GM12878 (cell line): ENCODE measurements around the gene CHRM2.

Experiments
- IKZF2 ChIP-seq, 2 experiments: fragments of 450-650 bp; IDR thresholded peaks; 2 replicates each; pipeline ENCODE4 v1.6.1; 2017; ENCODE audit warnings: mild to moderate bottlenecking in 2 of 2, moderate library complexity in 2 of 2
- TF ChIP-seq, protein P1 (sequence below), 3 experiments: IDR thresholded peaks in 2 of 3; conservative IDR thresholded peaks in 1 of 3; 2 replicates each; pipeline ENCODE4 v1.5.1; 2011; ENCODE audit warnings: low read depth in 3 of 3, low read length in 3 of 3, mild to moderate bottlenecking in 3 of 3, control low read depth in 2 of 3, moderate library complexity in 2 of 3, inconsistent platforms in 1 of 3, mixed read lengths in 1 of 3; ENCODE audit not compliant: control insufficient read depth in 2 of 3, insufficient read depth in 1 of 3; ENCODE audit errors: extremely low read depth in 1 of 3

DNA sequence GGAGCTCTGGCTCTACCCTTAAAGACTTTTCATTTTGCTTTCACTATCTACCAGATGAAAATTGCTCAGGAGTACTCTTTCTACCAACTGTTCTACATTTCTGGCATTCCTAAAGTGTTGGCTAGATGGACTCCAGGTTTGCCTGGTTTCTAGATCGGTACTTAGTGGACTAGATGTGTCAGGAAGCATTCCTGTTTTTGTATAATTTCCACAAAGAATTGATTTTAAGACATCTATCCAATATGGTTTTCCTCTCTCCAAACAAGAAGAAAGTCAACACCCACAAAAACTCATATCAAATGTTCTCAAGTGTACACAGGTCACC lies 157.7 kb downstream of the CHRM2 start:
- TF ChIP-seq IKZF2 (IDR thresholded peaks at IDR 0.05), result no peak
- TF ChIP-seq, protein P1, sequence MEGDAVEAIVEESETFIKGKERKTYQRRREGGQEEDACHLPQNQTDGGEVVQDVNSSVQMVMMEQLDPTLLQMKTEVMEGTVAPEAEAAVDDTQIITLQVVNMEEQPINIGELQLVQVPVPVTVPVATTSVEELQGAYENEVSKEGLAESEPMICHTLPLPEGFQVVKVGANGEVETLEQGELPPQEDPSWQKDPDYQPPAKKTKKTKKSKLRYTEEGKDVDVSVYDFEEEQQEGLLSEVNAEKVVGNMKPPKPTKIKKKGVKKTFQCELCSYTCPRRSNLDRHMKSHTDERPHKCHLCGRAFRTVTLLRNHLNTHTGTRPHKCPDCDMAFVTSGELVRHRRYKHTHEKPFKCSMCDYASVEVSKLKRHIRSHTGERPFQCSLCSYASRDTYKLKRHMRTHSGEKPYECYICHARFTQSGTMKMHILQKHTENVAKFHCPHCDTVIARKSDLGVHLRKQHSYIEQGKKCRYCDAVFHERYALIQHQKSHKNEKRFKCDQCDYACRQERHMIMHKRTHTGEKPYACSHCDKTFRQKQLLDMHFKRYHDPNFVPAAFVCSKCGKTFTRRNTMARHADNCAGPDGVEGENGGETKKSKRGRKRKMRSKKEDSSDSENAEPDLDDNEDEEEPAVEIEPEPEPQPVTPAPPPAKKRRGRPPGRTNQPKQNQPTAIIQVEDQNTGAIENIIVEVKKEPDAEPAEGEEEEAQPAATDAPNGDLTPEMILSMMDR (IDR thresholded peaks at IDR 0.05 in 2 of 3, conservative IDR thresholded peaks at IDR 0.05 in 1 of 3; ENCODE audit: control insufficient read depth in 2 of 3, extremely low read depth in 1 of 3, insufficient read depth in 1 of 3, low read depth in 3 of 3, low read length in 3 of 3), result no peak
